DOHH2 (cell line): ENCODE results near the gene TAP2.
"Not testable (repeated sequence)": the region's sequence is repeated elsewhere in the genome, so short reads cannot be mapped to it uniquely, and the experiment has no call there.

Experiments
- CTCF ChIP-seq: fragments of 200-600 bp; sonication (generic); IDR thresholded peaks from one replicate; pipeline ENCODE4 v1.5.1; 2014; ENCODE audit warnings: antibody characterized with exemption, mild to moderate bottlenecking, low read depth, low read length; ENCODE audit not compliant: poor library complexity, severe bottlenecking
- EZH2phosphoT487 ChIP-seq: fragments of 200-600 bp; sonication (generic); IDR thresholded peaks from 2 replicates; pipeline ENCODE4 v1.6.1; 2017; ENCODE audit warnings: borderline replicate concordance, mild to moderate bottlenecking, antibody characterized with exemption, low read length, moderate library complexity, mixed read lengths

- not testable (repeated sequence) for TF ChIP-seq CTCF, EZH2phosphoT487
These were observed 33.1 kb downstream of the TAP2 start for GRCh38 chr6:32805404-32805803.
